Skeletal muscle satellite cell (primary cell): Measurements from ENCODE around the gene KCNG2.

Experiments used
- H3K27me3 ChIP-seq: 2 replicates; pipeline ENCODE4 v1.7.0; 2013; ENCODE audit warnings: low read length; ENCODE audit not compliant: control insufficient read depth, insufficient read depth
- H3K36me3 ChIP-seq: 2 replicates; pipeline ENCODE4 v1.7.0; 2013; ENCODE audit warnings: mild to moderate bottlenecking, control low read depth, low read length; ENCODE audit not compliant: insufficient read depth
- H3K4me1 ChIP-seq: 2 replicates; pipeline ENCODE4 v1.7.0; 2013; ENCODE audit warnings: low read length; ENCODE audit not compliant: control insufficient read depth, insufficient read depth
- H3K4me2 ChIP-seq: 2 replicates; pipeline ENCODE4 v1.7.0; 2013; ENCODE audit warnings: mild to moderate bottlenecking, low read length
- H3K4me3 ChIP-seq: 2 replicates; pipeline ENCODE4 v1.7.0; 2013; ENCODE audit warnings: low read length
- H3K9ac ChIP-seq: 2 replicates; pipeline ENCODE4 v1.7.0; 2013; ENCODE audit warnings: mild to moderate bottlenecking, low read depth, low read length, moderate library complexity
- H3K9me3 ChIP-seq: replicated peaks from 2 replicates; pipeline ENCODE4 v1.7.0; 2013; ENCODE audit warnings: mild to moderate bottlenecking, control low read depth, low read length

The KCNG2 gene

GRCh38 chr18:79852561-79853302 lies 55.0 kb downstream of the KCNG2 start:
- Histone ChIP-seq H3K36me3 (no peaks in the 10 kb centered on the region), H3K9me3 (no peaks in the 10 kb centered on the region), H3K4me3 (no peak overlapping the region), H3K4me1 (peaks cover 25% of the 10 kb centered on the region), H3K9ac (no peak overlapping the region), H3K4me2 (no peak overlapping the region), H3K27me3 (peaks cover 20% of the 10 kb centered on the region)

- Histone ChIP-seq H3K36me3 (no peaks in the 10 kb centered on the region), H3K4me3 (no peak overlapping the region), H3K9me3 (no peaks in the 10 kb centered on the region), H3K27me3 (peaks cover 18% of the 10 kb centered on the region), H3K9ac (no peak overlapping the region), H3K4me2 (no peak overlapping the region), H3K4me1 (peaks cover 23% of the 10 kb centered on the region)
Observed at GRCh38 chr18:79853303-79853992, 55.7 kb downstream of the KCNG2 start.

- Histone ChIP-seq H3K9ac (no peak overlapping the region), H3K4me2 (no peak overlapping the region), H3K9me3 (no peaks in the 10 kb centered on the region), H3K4me3 (no peak overlapping the region), H3K27me3 (peaks cover 16% of the 10 kb centered on the region), H3K4me1 (peaks cover 18% of the 10 kb centered on the region), H3K36me3 (no peaks in the 10 kb centered on the region)
Observed at GRCh38 chr18:79853993-79854364, 56.2 kb downstream of the KCNG2 start.

GRCh38 chr18:79855147-79855933 lies 57.6 kb downstream of the KCNG2 start:
- H3K36me3 ChIP-seq, result no peaks in the 10 kb centered on the region
- H3K4me2 ChIP-seq, result peak overlapping the region; percentile 45
- peaks cover 18% of the 10 kb centered on the region for H3K27me3 ChIP-seq
- no peaks in the 10 kb centered on the region for H3K9me3 ChIP-seq
- peaks cover 16% of the 10 kb centered on the region for H3K4me1 ChIP-seq
- no peak overlapping the region for H3K4me3 ChIP-seq
- no peak overlapping the region for H3K9ac ChIP-seq

GRCh38 chr18:79856119-79857007 lies 58.6 kb downstream of the KCNG2 start:
- H3K9me3 ChIP-seq, result no peaks in the 10 kb centered on the region
- H3K4me3 ChIP-seq, result no peak overlapping the region
- H3K4me2 ChIP-seq, result peak overlapping the region; percentile 59
- peaks cover 27% of the 10 kb centered on the region for H3K27me3 ChIP-seq
- H3K4me1 ChIP-seq, result peaks cover 16% of the 10 kb centered on the region
- H3K36me3 ChIP-seq, result no peaks in the 10 kb centered on the region
- H3K9ac ChIP-seq, result no peak overlapping the region

- Histone ChIP-seq H3K4me3 (peak overlapping the region; percentile 15), H3K27me3 (peaks cover 31% of the 10 kb centered on the region), H3K4me1 (peaks cover 16% of the 10 kb centered on the region), H3K9me3 (no peaks in the 10 kb centered on the region), H3K36me3 (no peaks in the 10 kb centered on the region), H3K9ac (no peak overlapping the region), H3K4me2 (peak overlapping the region; percentile 51)
Observed at GRCh38 chr18:79857082-79857671, 59.4 kb downstream of the KCNG2 start.

GRCh38 chr18:79859314-79859713 lies 61.6 kb downstream of the KCNG2 start:
- Histone ChIP-seq H3K36me3 (no peaks in the 10 kb centered on the region), H3K9ac (no peak overlapping the region)

GRCh38 chr18:79861687-79862086 lies 63.9 kb downstream of the KCNG2 start:
- H3K27me3 ChIP-seq, result peaks cover 37% of the 10 kb centered on the region
- H3K4me2 ChIP-seq, result no peak overlapping the region
- peaks cover 5% of the 10 kb centered on the region for H3K4me1 ChIP-seq
- no peak overlapping the region for H3K9ac ChIP-seq
- H3K36me3 ChIP-seq, result no peaks in the 10 kb centered on the region
- no peaks in the 10 kb centered on the region for H3K9me3 ChIP-seq
- H3K4me3 ChIP-seq, result no peak overlapping the region

More at GRCh38 chr18:79859314-79859713, 61.6 kb downstream of the KCNG2 start:
- H3K9me3 ChIP-seq, result no peaks in the 10 kb centered on the region
- H3K4me2 ChIP-seq, result no peak overlapping the region
- H3K4me1 ChIP-seq, result peaks cover 16% of the 10 kb centered on the region
- peaks cover 41% of the 10 kb centered on the region for H3K27me3 ChIP-seq
- no peak overlapping the region for H3K4me3 ChIP-seq

- Histone ChIP-seq H3K4me1 (no peaks in the 10 kb centered on the region), H3K9ac (no peak overlapping the region), H3K4me3 (no peak overlapping the region), H3K27me3 (peaks cover 43% of the 10 kb centered on the region), H3K4me2 (no peak overlapping the region), H3K9me3 (no peaks in the 10 kb centered on the region), H3K36me3 (no peaks in the 10 kb centered on the region)
Observed at GRCh38 chr18:79862562-79862961, 64.8 kb downstream of the KCNG2 start.

GRCh38 chr18:79863161-79864005 lies 65.6 kb downstream of the KCNG2 start:
- no peaks in the 10 kb centered on the region for H3K4me1 ChIP-seq
- H3K9ac ChIP-seq, result no peak overlapping the region
- H3K27me3 ChIP-seq, result peaks cover 48% of the 10 kb centered on the region
- no peaks in the 10 kb centered on the region for H3K36me3 ChIP-seq
- H3K4me2 ChIP-seq, result no peak overlapping the region
- no peak overlapping the region for H3K4me3 ChIP-seq
- no peaks in the 10 kb centered on the region for H3K9me3 ChIP-seq
